NCI-H2196 treated with DMSO at 0.1 percent for 48 hours (cell line): ENCODE results near the gene ARVCF.
A peak's percentile ranks its signal among the peaks of the same experiment; 100 is the strongest.
"Not testable (repeated sequence)": the region's sequence is repeated elsewhere in the genome, so short reads cannot be mapped to it uniquely, and the experiment has no call there.

Experiments
- DNase-seq: peaks from one replicate; lab custom pipeline; 2025; ENCODE audit not compliant: unreplicated experiment; lab: John Stamatoyannopoulos, UW

The ARVCF gene

GRCh38 chr22:19941365-19942082 is 75.1 kb downstream of the ARVCF start, which contains the start of the genes COMT and TXNRD2:
Gene COMT, plus strand, starts transcription at chr22:19941772. Its CDS starts 20,755 bp downstream, at chr22:19962527.
Gene TXNRD2, minus strand, starts transcription at chr22:19941818. Its CDS starts 15 bp downstream, at chr22:19941803.
- DNase-seq, result no peak

GRCh38 chr22:19940536-19941364 is 75.9 kb downstream of the ARVCF start:
- DNase-seq, result no peak

DNA sequence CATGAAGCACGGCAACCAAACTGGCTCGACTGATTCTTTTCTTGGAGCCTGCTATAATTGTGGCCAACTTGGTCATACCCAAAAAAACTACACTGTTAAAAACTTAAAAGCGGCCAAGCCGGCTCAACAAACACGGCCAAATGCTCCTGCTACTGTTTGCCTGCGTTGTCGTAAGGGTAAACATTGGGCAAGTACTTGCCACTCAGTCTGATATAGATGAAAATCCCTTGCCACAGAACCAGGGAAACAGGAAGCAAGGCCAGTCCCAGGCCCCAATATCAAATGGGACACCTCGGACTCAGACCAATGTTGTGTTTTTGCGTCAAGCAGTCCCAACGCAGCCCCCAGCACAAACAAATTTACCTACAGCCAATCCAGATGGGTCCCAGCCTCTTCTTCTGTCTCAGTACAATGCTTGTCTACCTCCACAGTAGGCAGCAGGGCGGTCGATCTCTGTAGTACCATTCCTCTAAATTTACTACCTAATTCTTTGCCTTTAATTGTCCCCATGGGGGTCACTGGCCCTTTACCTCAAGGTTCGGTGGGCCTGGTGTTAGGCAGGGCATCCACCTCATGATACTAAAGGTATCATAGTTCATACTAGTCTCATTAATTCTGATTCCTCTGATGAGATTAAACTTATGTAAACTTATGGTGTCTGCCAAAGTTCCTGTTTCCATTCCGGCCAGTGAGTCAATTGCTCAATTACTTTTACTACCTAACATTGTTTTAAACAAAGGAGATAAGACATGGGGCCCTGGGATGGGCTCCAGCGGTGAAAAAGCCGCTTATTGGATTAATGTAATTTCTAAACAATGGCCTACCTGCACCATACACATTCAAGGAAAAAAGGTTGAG is 78.8 kb downstream of the ARVCF start:
- DNase-seq, result no peak

DNA sequence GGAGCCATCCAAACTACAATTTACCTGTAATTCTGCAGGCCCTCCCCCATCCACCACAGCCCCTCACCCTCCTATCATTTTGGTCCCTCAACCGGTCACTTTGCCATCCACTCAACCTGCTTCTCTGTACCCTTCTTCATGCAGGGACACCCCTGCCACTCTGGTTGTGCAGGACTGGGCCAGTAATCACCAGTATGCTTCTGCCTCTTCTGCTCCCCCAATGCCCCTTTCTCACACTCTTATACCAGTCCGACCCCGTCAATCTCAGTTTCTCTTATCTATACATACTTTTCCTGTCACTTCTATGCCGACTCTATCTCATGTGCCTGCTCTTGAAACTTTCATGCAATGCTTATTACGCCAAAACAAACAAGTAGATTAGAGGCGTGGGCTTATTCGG is 80.1 kb downstream of the ARVCF start:
- DNase-seq, result no peak

DNA sequence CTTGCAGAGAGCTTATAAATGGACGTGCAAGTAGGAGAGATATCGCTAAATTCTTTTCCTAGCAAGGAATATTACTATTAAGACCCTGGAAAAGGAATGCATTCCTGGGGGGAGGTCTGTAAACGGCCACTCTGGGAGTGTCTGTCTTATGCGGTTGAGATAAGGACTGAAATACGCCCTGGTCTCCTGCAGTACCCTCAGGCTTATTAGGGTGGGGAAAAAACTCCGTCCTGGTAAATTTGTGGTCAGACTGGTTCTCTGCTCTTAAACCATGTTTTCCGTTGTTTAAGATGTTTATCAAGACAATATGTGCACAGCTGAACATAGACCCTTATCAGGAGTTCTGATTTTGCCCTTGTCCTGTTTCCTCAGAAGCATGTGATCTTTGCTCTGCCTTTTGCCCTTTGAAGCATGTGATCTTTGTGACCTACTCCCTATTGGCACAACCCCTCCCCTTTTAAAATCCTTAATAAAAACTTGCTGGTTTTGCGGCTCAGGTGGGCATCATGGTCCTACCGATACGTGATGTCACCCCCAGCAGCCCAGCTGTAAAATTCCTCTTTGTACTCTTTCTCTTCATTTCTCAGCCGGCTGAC is 81.4 kb downstream of the ARVCF start:
- DNase-seq, result not testable (repeated sequence)

GRCh38 chr22:19933341-19934241 is 83.0 kb downstream of the ARVCF start:
- DNase-seq, result no peak

DNA sequence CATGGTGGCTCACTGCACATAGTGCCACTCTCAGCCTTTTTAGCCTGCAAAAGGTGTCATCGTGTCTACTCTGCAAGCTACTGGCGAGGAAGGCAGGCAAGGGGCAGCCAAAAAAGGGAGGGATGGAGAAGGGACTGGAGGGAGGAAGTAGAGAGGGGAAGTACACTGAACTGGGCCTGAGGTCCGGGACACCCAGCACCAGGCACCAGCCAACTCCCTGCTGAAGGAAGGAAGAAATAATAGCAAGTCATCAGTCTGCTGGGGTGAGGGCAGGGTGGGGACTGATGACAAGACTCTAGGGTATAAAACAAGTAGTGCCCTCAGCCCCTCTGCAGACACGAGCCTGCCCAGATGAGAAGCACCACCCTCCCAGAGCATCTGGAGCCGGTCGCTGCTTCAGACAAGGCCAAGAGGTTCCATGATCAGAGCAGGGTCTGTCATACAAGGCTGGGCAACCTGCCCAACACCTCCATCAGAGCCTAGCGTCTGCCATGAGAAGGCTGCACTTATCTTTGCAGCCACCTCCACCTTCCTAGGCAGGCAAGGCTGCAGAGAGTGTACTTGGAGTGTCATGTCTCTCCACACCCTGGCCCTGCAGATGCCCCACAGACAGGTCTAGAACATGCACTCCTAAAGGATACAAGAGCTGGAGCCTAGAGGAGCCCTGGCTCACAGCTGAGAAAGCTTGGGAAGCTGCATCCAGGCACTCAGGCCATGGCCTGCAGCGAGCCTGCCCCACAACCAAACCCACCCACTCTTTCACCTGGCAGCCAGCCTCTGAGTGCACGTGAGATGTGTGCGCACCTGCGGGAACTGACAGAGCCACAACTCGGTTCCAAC is 84.0 kb downstream of the ARVCF start:
- peak; percentile 21 for DNase-seq

DNA sequence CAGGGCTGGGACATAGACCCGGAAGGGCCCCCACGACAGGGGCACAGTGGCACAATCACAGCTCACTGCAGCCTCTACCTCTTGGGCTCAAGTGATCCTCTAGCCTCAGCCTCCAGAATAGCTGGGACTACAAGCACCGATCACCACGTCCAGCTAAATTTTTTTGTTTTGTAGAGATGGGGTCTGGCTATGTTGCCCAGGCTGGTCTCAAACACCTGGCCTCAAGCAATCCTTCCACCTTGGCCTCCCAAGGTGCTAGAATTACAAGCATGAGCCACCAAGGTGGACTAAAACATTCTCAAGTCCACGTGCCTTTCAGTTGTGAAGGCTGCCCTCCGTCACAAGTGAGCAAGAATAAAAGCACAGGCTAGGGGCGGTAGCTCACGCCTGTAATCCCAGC is 85.1 kb downstream of the ARVCF start:
- DNase-seq, result no peak

GRCh38 chr22:19930551-19931486 is 85.8 kb downstream of the ARVCF start:
- DNase-seq, result no peak

- no peak for DNase-seq
Observed at GRCh38 chr22:19929586-19930550, 86.8 kb downstream of the ARVCF start.

DNA sequence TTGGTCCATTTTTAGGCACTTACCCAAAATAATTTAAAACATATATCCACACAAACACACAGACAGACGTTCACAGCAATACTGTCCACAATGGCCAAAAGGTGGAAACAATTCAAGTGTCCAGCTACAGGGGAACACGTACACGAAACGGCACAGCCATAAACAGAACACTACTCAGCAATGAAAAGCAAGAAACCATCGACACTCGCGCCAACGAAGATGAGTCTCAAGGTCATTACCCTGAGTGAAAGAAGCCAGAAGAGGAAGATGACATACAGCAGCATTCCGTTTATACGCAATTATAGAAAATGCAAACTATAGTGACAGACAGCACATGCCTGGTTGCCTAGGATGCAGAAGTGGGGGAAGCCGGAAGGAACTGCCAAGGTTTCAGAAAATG is 88.4 kb downstream of the ARVCF start:
- DNase-seq, result no peak

- no peak for DNase-seq
Observed at GRCh38 chr22:19927696-19928095, 88.9 kb downstream of the ARVCF start.

DNA sequence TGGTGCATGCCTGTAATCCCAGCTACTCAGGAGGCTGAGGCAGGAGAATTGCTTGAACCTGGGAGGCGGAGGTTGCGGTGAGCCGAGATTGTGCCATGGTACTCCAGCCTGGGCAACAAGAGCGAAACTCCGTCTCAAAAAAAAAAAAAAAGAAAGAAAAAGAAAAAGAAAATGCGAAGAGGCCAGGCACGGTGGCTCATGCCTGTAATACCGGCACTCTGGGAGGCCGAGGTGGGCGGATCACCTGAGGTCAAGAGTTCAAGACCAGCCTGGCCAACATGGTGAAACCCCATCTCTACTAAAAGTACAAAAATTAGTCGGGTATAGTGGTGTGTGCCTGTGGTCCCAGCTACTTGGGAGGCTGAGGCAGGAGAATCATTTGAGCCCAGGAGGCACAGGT is 90.6 kb downstream of the ARVCF start:
- DNase-seq, result not testable (repeated sequence)

DNA sequence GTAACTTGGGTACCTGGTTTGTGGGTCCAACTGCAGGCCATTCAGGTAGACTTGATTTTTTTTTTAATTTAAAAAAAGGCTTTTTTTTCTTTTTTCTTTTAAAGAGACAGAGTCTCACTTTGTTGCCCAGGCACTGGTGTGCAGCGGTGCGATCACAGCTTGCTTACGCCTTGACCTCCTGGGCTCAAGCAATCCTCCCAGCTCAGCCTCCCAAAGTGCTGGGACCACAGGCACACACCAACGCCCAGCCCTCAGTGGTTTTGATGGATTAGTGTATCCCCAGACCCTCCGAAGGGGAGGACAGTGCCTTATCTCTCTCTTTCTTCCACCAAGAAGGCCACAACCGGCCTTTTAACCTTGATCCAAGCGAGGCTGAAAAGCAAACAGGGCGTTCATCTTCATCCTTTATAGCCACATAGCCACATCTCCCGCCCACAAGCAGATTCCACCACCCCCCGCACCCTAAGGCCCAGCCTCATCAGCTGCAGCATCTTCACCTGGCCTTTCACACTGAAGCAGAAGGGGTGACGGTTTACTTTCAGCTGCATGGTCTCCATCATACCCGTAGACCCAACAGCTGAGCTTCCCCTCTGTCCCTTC is 92.6 kb downstream of the ARVCF start:
- DNase-seq, result no peak

- no peak for DNase-seq
Observed at GRCh38 chr22:19921544-19922081, 95.0 kb downstream of the ARVCF start.
